Caco-2 (cell line): ENCODE data around the gene ADGRB3. TPM values are rescaled to one million over a fixed set of nuclear protein-coding genes. Genes with fewer than 3 reads are reported as not detected.

Experiments
- BruUV-seq: library from RNA; stranded (reverse); fragments of 400-500 nt; replicated peaks from 2 replicates; lab custom pipeline; 2021; lab: Mats Ljungman, UMichigan
- CTCF ChIA-PET: fragments of 300-600 bp; sonication (Branson Sonifier 250); formaldehyde crosslinking; loops from one replicate; lab custom pipeline; 2022; ENCODE audit warnings: antibody characterized with exemption; lab: Charles Lee
- POLR2A ChIA-PET: fragments of 300-600 bp; sonication (Branson Sonifier 250); formaldehyde crosslinking; loops from one replicate; lab custom pipeline; 2022; ENCODE audit warnings: antibody characterized with exemption; lab: Charles Lee
- DNase-seq, 2 experiments: peaks; one replicate each; pipeline versions ENCODE4 v3.0.0 to v3.0.0-alpha.2; 2020 to 2022
- H3K27me3 ChIP-seq: replicated peaks from 2 replicates; pipeline ENCODE4 v1.6.0; 2011; ENCODE audit warnings: low read length; ENCODE audit not compliant: control insufficient read depth, insufficient read depth
- H3K36me3 ChIP-seq: 2 replicates; pipeline ENCODE4 v1.5.1; 2011; ENCODE audit warnings: low read length; ENCODE audit not compliant: control insufficient read depth, insufficient read depth
- H3K4me1 ChIP-seq: fragments of 250-450 bp; sonication (Bioruptor Pico); 2 replicates; pipeline ENCODE4 v1.5.1; 2020; ENCODE audit warnings: mild to moderate bottlenecking
- H3K4me3 ChIP-seq: 2 replicates; pipeline ENCODE4 v1.5.1; 2011; ENCODE audit warnings: low read depth, mild to moderate bottlenecking, control low read depth, low read length
- H3K9me3 ChIP-seq: fragments of 250-450 bp; sonication (Bioruptor Pico); 2 replicates; pipeline ENCODE4 v1.5.1; 2020; ENCODE audit warnings: mild to moderate bottlenecking, moderate library complexity
- H3K27ac Mint-ChIP-seq: one replicate; pipeline ENCODE4 v1.8.0; 2022; ENCODE audit warnings: mixed read lengths; ENCODE audit not compliant: unreplicated experiment
- H3K27me3 Mint-ChIP-seq: one replicate; pipeline ENCODE4 v1.8.0; 2022; ENCODE audit warnings: mixed read lengths; ENCODE audit not compliant: insufficient read depth, unreplicated experiment
- H3K36me3 Mint-ChIP-seq: one replicate; pipeline ENCODE4 v1.8.0; 2022; ENCODE audit warnings: mild to moderate bottlenecking, mixed read lengths; ENCODE audit not compliant: insufficient read depth, unreplicated experiment
- H3K4me1 Mint-ChIP-seq: one replicate; pipeline ENCODE4 v1.8.0; 2022; ENCODE audit warnings: low read depth, mixed read lengths; ENCODE audit not compliant: unreplicated experiment
- H3K4me3 Mint-ChIP-seq: one replicate; pipeline ENCODE4 v1.8.0; 2022; ENCODE audit warnings: mild to moderate bottlenecking, moderate library complexity, mixed read lengths; ENCODE audit not compliant: unreplicated experiment
- H3K9me3 Mint-ChIP-seq: one replicate; pipeline ENCODE4 v1.8.0; 2022; ENCODE audit warnings: mixed read lengths; ENCODE audit not compliant: unreplicated experiment
- CTCF ChIP-seq, 2 experiments: fragments of 200-600 bp in 1 of 2; IDR thresholded peaks; 1 replicate in 1 of 2; 2 replicates in 1 of 2; pipeline versions ENCODE4 v1.5.1 to v1.8.0; 2011 to 2022; ENCODE audit warnings: antibody characterized with exemption in 1 of 2, control low read depth in 1 of 2, inconsistent platforms in 1 of 2, low read depth in 1 of 2, low read length in 1 of 2, mild to moderate bottlenecking in 1 of 2, moderate library complexity in 1 of 2; ENCODE audit not compliant: insufficient read depth in 1 of 2, severe bottlenecking in 1 of 2, unreplicated experiment in 1 of 2
- intact Hi-C: fragments of 100-400 bp; cut with micrococcal nuclease; formaldehyde crosslinking; loops from one replicate; pipeline ENCODE4 v1.10.0; 2022; ENCODE audit not compliant: unreplicated experiment
- total RNA-seq: library from RNA; stranded (reverse); gene quantifications from 2 replicates; pipeline ENCODE4 v1.2.3, GENCODE V29; 2022

Gene ADGRB3
- total RNA-seq, 1 experiment from 2014 or later = 0.18 TPM

DNA sequence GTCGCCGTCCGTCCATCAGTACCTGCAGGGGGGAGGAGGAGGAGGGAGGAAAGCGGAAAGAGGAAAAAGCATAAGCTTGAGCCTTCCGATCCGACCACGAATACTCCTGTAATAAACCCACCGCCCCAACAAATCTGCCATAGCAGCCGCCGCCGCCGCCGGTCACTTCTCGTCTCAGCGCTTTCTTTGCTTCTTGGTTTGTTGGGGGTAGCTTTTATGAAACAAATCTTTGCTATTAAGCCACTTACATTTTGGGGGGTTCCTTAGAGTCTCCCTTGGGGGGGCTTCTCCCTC is 277 bp downstream of the ADGRB3 start:
- peaks cover 33% of the 10 kb centered on the region for H3K27me3 Mint-ChIP-seq
- BruUV-seq = no TSS peak
- no peak for TF ChIP-seq CTCF (IDR thresholded peaks at IDR 0.05; ENCODE audit: insufficient read depth in 1 of 2, low read depth in 1 of 2, low read length in 1 of 2, severe bottlenecking in 1 of 2, unreplicated experiment in 1 of 2)

GRCh38 chr6:68635706-68636513 is 828 bp downstream of the ADGRB3 start:
- Mint-ChIP-seq H3K36me3 (no peaks in the 10 kb centered on the region), H3K4me3 (peak overlapping the region; percentile 82), H3K4me1 (peaks cover 9% of the 10 kb centered on the region), H3K27me3 (peaks cover 33% of the 10 kb centered on the region), H3K9me3 (no peaks in the 10 kb centered on the region), H3K27ac (no peak overlapping the region)
- TF ChIP-seq CTCF (IDR thresholded peaks at IDR 0.05; ENCODE audit: insufficient read depth in 1 of 2, low read depth in 1 of 2, low read length in 1 of 2, severe bottlenecking in 1 of 2, unreplicated experiment in 1 of 2) = no peak
- ChIA-PET CTCF (interaction anchor here (0.6 kb wide), 1 partner anchor 12 kb away, joined by 3 read pairs; no protein-coding TSS in a partner anchor), POLR2A (no interaction called here)
- Histone ChIP-seq H3K9me3 (no peaks in the 10 kb centered on the region), H3K27me3 (no peaks in the 10 kb centered on the region; the same call in 1 of the 2 replicates), H3K4me1 (no peaks in the 10 kb centered on the region; the same call in 1 of the 2 replicates), H3K36me3 (no peaks in the 10 kb centered on the region), H3K4me3 (peak overlapping the region; percentile 51)
- intact Hi-C loops = loop anchor here (5.0 to 10.0 kb wide), 2 partner anchors 64 to 239 kb away; no protein-coding TSS in a partner anchor
- no TSS peak for BruUV-seq
- no peak for DNase-seq

More for the DNA sequence above, 277 bp downstream of the ADGRB3 start:
- H3K4me1 ChIP-seq = no peaks in the 10 kb centered on the region; the same call in 1 of the 2 replicates
- Mint-ChIP-seq H3K27ac (no peak overlapping the region), H3K4me3 (peak overlapping the region; percentile 82), H3K4me1 (peaks cover 9% of the 10 kb centered on the region), H3K36me3 (no peaks in the 10 kb centered on the region), H3K9me3 (no peaks in the 10 kb centered on the region)
- H3K9me3 ChIP-seq = no peaks in the 10 kb centered on the region
- POLR2A ChIA-PET = no interaction called here
- intact Hi-C loops = loop anchor here (5.0 to 10.0 kb wide), 2 partner anchors 63 to 239 kb away; no protein-coding TSS in a partner anchor
- peak overlapping the region; percentile 51 for H3K4me3 ChIP-seq
- no peaks in the 10 kb centered on the region for H3K36me3 ChIP-seq
- no peak for DNase-seq
- CTCF ChIA-PET = interaction anchor here (0.8 kb wide), 1 partner anchor 12 kb away, joined by 3 read pairs; no protein-coding TSS in a partner anchor
- no peaks in the 10 kb centered on the region; the same call in 1 of the 2 replicates for H3K27me3 ChIP-seq

- Mint-ChIP-seq H3K27me3 (peaks cover 33% of the 10 kb centered on the region), H3K36me3 (no peaks in the 10 kb centered on the region), H3K9me3 (no peaks in the 10 kb centered on the region), H3K27ac (no peak overlapping the region), H3K4me3 (no peak overlapping the region), H3K4me1 (peaks cover 9% of the 10 kb centered on the region)
- DNase-seq = no peak
- no TSS peak for BruUV-seq
- ChIA-PET POLR2A (no interaction called here), CTCF (interaction anchor here (0.6 kb wide), 1 partner anchor 13 kb away, joined by 3 read pairs; no protein-coding TSS in a partner anchor)
- Histone ChIP-seq H3K4me3 (no peak overlapping the region), H3K4me1 (no peaks in the 10 kb centered on the region; the same call in 1 of the 2 replicates), H3K27me3 (no peaks in the 10 kb centered on the region; the same call in 1 of the 2 replicates), H3K9me3 (no peaks in the 10 kb centered on the region), H3K36me3 (no peaks in the 10 kb centered on the region)
- TF ChIP-seq CTCF (IDR thresholded peaks at IDR 0.05; ENCODE audit: insufficient read depth in 1 of 2, low read depth in 1 of 2, low read length in 1 of 2, severe bottlenecking in 1 of 2, unreplicated experiment in 1 of 2) = no peak
- intact Hi-C loops = loop anchor here (5.0 to 10.0 kb wide), 2 partner anchors 64 to 238 kb away; no protein-coding TSS in a partner anchor
Observed at GRCh38 chr6:68636666-68637065, 1.6 kb downstream of the ADGRB3 start.
